Stimulated activated CD4-positive, alpha-beta T cell treated with anti-CD3 and anti-CD28 coated beads, Interleukin-4, amount 100 ng/mL, for 4 hours (primary cell): ENCODE data around the gene SREK1IP1.
"Not testable (repeated sequence)": the region's sequence is repeated elsewhere in the genome, so short reads cannot be mapped to it uniquely, and the experiment has no call there.

Source experiments
- DNase-seq, 2 experiments: peaks; one replicate each; pipeline ENCODE4 v3.0.0-alpha.2; 2020

Gene SREK1IP1

DNA sequence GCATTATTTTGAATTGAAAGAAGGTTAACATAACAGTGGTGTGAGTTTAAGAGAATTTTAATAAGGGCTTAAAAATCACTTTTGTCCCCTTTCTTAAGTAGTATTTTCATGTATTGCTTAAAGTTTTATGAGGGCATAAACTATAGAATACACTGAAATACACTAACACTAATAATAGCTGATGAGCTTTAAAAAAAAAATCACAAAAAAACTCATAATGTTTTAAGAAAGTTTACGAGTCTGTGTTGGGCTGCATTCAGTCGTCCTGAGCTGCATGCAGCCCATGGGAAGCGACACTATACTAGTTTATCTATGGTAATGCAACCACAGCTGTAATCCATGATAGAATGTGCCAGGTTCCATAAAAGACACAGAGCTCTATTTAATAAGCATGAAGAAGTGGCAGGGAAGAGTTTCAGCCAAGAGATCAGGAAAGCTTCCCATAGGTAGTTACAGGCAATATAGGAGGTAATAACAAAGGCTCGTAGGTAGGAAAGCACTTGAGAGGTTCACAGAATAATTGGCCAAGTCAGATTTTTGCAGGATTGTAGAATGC lies 4.5 kb downstream of the SREK1IP1 start:
- DNase-seq: no peak

DNA sequence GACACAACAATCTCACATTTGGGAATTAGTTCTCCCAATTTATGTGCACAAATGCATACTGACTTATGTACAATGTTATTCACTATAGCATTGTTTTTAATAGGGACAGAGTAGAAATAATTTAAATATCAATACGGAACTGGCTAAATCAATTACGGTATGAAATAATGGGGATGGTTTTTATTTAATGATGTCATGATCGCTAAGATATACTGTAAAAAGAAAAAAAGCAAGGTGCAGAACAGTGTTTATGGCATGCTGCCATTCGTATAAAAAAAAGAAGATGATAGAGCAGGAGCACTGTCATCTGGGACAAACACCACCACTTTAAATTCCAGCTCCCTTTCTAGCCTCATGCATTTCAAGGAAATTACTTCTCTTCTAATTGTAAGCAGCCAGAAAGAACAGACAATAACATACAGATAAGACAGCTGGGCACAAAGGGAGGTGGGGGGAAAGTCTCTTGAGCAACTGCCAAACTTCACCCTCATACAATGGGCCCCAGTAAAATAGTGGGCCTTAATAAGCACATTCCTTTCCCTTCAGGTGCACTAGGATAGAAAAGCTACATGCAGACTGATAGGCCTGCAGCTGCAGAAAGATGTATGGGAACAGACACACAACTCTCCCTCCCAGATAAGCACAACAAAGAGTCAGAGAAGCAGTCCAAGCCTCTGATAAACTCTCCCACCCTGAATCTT lies 8.4 kb downstream of the SREK1IP1 start:
- DNase-seq: no peak

DNA sequence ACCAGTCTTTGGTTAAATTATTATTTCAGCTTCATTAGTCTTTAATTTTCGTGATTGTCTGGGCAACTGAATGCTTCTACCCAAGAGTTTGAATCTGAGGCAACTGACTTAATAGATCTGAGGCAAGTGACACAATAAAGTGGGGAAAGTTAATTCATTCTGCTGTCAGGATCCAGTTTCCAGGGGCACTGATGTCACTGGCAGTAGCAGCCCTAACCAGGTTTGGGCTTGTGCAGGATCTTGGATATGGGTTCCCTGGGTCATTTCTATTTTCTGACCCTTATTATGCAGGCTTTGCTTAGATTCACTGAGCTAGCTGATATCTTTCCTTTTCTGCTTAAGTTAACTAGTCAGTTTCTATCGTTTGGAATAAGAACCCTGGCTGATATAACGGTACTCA lies 9.6 kb downstream of the SREK1IP1 start:
- DNase-seq: no peak

DNA sequence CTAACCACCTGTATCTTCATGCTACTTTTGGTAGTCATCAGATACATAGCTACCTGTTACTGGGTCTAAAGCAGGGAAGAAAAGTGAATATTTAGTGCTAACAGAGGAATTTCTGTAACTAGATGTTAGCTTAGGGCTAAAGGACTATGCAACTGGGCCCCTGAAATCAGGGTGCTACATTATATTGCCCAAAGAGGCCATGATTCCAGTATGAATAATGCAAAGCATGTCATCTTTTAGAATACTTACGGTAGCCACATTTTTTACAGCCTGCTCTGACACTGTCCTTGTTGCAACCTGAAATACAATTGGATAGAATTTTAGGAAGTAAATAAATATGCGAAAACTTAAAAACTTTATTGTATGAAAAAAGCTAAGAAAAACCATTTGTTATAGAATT lies 14.4 kb downstream of the SREK1IP1 start:
- DNase-seq: no peak

DNA sequence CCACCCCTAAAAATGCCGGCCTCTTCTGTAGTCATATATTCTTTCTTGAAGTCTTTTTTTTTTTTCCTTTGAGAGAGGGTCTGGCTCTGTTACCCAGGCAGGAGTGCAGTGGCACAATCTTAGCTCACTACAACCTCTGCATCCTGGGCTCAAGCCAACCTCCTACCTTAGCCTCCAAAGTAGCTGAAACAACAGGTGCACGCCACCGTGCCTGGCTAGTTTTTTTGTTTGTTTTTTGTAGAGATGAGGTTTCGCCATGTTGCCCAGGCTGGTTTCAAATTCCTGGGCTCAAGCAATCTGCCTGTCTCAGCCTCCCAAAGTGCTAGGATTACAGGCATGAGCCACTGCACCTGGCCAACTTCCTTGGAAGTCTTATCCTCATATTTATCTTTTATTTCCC lies 19.1 kb downstream of the SREK1IP1 start:
- DNase-seq: no peak

DNA sequence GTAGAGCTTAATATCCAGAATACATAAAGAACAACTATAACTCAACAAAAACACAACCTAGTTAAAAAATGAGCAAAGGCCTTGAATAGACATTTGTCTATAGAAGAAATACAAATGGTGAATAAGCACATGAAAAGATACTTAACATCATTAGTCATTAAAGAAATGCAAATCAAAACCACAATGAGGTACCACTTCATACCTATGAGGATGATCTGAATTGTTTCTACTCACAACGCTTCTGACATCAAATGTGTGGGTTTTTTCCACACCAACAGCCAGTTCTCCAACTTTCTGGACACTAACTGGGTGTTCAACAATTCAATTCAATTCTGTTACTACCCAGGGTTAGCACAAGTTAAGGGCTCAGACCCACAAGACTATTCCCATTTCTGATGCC lies 22.0 kb downstream of the SREK1IP1 start:
- no peak for DNase-seq

DNA sequence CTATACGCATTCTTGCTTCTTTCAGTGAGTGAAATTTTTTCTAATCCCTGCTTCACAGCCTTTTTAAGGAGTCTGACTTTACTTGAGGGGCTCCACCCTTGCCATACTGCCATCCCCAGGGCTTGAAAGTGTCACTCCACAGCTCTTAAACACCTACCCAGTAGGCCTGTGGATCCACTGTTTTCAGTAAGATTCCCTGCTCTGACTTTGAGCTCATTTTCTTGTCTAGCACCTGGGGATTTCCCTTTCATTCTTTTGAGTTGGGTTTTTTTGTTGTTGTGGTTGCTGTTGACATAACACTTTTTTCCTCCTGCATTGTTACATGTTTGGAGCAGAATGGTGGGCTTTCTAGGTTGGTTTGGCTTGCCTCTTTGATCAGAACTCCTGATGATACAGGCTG lies 23.6 kb downstream of the SREK1IP1 start:
- DNase-seq: no peak

DNA sequence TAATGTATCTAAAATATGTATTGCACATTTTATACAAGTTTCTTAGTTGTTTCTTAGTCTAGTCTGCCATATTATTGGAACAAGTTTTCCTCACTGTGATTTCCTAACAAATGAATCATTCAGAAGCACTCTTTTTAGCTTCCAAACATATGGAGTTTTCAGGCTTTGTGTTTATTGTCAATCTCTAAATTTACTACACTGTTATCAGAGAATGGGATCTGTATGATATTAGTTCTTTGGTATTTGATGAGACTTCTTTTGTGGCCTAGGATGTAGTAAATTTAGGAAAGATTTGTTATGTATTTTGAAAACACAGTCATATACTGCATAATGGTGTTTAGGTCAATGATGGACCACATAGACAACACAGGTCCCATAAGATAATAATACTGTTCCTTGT lies 25.7 kb downstream of the SREK1IP1 start:
- DNase-seq: no peak

DNA sequence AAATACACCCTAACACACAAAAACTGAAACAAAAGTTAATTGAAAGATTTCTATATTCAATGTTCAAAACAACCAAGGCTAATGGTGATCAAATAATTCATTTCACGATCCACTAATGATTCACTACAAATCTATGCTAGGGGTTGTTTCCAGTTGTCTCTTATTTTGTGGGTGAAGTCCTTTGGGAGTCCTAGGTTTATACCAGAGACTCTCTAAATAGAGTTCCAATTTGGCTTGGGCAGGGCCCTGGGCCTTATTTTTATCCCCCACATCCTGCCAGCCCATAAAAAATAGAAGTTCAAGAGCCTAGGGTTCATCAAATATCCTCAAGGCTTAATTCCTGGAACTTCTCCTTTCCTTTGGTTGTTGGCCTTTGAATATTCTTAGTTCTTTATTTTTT lies 26.1 kb downstream of the SREK1IP1 start:
- no peak for DNase-seq

DNA sequence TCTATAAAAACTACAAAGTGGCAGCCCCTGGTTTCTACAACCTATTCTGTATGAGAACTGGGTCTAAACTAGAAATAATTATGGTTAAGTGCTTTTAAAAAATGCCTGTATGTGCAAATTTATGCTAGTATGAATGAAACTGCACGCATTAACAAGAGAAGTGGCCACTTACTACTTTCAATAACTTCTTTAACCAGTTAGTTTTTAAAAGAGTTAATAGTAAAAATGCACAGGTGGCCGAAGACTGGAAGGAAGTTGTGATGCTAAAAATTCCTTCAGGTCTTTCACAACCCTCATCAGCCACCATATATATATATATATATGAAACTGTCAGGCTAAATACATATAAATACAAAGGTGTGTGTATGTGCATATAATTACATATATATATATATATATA lies 41.3 kb downstream of the SREK1IP1 start:
- DNase-seq: no peak

DNA sequence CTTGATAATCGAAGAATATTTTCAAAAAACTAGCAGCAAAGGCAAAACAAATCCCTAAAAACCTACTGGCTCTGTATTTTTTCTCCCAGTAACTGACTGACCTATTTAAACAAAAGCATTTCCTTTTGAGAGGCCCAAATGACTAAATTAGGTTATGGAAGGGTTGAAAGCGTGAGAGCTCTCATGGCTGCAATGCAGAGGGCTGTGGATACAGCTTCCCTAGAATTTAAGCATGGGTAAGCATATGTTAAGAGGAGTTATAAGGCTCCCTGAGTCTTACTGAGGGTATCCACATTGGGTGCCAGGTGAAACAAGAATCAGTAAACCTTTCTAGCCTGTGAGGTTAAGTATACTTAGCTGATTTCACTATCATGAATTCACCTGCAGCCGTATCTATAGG lies 45.9 kb downstream of the SREK1IP1 start:
- no peak for DNase-seq

DNA sequence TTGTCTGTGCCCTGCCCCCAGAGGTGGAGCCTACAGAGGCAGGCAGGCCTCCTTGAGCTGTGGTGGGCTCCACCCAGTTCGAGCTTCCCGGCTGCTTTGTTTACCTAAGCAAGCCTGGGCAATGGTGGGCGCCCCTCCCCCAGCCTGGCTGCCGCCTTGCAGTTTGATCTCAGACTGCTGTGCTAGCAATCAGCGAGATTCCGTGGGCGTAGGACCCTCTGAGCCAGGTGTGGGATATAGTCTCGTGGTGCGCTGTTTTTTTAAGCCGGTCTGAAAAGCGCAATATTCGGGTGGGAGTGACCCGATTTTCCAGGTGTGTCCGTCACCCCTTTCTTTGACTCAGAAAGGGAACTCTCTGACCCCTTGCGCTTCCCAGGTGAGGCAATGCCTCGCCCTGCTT lies 54.0 kb downstream of the SREK1IP1 start:
- DNase-seq: not testable (repeated sequence)

DNA sequence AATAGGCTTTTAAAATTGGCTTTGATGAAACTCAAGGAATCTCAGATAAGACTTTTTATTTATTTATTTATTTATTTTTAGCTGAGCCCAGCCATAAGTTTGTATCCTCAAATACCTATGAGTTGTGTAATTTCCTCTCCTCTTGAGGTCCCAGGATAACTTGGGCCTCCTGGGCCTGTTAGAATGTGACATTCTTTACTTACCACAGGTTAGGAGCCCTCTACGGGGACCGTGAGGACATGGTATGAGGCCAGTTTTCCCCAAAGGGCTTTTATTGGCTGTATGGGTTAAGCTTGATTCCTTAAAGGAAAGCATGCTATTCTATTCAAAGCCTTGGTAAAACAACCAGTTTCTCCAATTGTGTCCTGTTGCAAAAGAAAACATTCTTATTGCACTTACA lies 61.3 kb downstream of the SREK1IP1 start:
- DNase-seq: no peak

DNA sequence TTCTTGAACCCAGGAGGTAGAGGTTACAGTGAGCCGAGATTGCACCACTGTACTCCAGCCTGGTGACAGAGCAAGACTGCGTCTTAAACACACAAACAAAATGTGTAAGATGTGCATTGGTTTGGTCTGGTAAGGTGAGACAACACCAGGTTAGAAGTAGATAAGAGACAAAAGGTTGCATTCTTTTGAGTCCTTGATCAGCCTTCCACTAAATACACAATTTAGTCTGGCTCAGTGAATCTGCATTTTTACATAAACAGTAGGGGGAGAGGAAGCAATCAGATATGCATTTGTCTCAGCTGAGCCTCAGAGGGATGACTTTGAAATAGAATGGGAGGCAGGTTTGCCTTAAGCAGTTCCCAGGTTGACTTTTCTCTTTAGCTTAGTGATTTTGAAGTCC lies 62.4 kb downstream of the SREK1IP1 start:
- DNase-seq: not testable (repeated sequence)

DNA sequence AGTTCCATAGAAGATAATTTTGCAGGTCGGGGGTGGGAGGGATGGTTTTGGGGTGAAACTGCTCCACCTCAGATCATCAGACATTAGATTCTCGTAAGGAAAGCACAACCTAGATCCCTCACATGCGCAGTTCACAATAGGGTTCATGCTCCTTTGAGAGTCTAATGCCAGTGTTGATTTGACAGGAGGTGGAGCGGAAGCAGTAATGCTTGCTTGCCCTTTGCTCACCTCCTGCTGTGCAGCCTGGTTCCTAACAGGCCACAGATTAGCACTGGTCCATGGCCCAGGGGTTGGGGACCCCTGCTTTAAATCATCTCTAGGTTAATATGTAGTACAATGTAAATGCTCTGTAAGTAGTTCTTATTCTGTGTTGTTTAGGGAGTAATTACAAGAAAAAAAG lies 67.7 kb downstream of the SREK1IP1 start:
- no peak for DNase-seq

DNA sequence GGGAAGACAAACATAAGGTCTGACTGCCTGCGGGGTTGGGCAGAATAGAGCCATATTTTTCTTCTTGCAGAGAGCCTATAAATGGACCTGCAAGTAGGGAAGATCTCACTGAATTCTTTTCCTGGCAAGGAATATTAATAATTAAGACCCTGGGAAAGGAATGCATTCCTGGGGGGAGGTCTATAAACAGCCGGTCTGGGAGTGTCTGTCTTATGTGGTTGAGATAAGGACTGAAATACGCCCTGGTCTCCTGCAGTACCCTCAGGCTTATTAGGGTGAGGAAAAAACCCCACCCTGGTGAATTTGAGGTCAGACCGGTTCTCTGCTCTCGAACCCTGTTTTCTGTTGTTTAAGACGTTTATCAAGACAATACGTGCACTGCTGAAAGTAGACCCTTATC lies 72.1 kb downstream of the SREK1IP1 start:
- not testable (repeated sequence) for DNase-seq

DNA sequence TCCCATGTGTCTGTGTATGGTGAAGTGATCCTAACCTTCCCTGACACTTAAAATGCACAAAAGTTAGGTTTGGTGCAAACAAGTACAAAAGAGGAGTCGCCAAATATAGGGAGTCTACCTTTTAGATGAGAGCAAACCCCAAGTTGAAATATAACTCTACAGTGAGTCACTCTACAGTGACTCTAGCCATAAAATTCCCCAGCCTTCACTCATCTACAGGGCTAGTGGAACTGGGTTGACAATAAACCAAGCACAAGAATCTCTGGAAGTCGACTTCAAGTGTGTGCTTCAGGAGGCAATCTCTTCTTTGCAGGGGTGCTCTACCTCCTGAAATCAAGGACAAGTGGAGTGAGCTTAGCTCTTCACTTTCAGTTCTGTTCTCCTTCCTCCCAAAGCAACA lies 74.9 kb downstream of the SREK1IP1 start:
- no peak for DNase-seq

DNA sequence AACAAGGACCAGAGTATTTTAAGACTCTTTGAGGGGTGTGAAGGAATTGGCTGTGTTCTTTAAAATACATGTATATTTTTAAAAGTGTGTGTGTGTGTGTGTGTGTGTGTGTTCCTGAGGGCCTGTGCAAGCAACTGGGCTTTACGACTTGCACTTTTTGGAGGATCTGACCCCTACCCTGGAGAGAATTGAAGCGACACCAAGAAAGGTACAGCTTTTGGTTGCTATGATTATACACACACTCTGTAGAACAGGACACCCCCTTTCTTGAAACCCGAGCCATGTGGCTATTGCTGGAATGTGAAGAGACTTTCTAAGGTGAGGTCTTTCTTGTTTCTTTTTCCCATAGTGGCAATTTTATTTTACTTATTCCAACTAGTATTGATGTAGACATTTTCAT lies 77.2 kb downstream of the SREK1IP1 start:
- no peak for DNase-seq

DNA sequence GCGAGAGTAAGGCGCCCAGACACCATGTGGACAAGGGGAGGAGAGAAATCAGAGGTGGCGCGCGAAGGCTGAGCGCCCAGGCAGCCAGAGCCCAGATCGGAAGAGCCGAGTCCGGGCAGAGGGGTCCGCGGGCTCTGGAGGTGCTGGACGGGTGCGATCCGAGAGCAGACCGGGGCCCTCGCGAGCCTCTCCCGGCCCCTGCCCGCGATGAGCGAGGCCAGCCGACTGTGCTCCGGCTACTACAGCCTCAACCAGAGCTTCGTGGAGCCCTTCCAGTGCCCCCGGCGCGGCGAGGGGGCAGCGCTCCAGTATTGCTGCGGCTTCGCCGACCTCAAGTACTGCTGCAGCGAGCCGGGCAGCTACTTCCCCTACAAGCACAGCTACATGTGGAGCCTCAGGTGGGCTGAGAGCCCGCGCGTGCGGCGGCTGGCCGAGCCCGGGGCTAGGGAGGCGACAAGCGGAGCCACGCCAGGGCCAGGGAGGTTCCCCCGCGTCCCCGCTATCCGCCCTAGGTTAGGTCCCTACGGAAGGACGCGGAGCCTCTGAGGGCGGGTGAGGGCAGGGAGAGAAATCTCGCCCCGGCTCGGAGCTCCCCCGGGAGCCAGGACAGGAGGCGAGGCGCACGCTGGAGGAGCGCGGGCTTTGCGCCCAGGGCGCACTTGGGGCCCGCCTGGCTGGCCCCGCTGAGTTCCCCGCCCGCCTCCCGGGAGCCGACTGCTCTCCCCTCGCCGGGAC lies 77.9 kb downstream of the SREK1IP1 start, which contains the start of gene SHISAL2B:
TSS of gene SHISAL2B (plus strand) at position 87 of the 735 bp plus-strand sequence. CDS start at position 208, 121 bp downstream.
- DNase-seq: no peak

DNA sequence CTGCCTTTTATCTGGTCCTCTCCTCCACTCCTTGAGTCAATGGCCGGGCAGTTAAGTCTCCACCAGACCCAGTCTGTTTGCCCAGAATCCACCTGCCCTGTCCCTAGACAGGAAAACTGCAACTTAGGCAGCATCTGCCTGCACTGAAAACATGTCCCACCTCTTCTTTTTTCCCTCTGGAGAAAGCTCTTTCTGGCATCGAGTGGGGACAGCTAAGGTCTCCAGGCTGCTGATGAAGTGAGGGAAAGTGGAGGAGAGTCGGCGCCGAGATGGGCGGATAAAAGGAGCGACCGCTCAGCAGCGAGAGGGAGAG lies 78.4 kb downstream of the SREK1IP1 start:
- no peak for DNase-seq

DNA sequence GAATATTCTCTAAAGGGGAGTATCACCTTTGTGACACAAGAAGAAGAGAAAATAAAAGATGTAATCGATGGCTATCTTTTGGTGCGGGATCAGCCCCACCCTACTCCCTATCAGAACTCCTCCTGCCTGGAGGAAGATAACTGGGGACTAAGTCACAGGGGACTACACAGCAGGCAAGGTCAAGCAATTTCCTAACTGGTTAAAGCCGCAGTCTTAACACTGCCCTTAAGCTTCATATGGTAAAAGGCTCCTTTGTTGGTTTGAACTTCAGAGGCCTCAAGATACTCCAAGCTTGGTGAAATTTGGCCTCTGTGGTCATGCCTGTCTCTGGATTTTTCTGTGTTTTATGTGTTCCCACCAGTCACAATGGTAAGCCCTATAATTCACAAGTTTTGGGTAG lies 79.5 kb downstream of the SREK1IP1 start:
- DNase-seq: no peak

DNA sequence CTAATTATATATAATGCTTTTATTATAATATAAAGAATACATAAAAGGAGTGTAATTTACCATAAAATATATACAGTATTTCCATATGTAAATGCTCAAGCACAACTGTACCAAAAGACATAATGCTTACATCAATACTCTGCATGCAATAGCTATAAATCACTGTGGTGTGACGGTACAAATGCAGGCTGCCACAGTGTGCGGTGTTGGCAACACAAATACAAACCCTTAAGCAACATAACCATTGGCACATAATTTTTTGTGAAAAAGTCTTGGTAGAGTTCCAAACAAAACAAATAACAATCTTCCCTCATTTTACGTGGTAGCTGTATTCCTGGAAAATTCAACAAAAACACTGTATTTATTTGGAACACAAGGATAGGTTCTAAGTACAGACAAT lies 80.1 kb downstream of the SREK1IP1 start:
- DNase-seq: no peak

DNA sequence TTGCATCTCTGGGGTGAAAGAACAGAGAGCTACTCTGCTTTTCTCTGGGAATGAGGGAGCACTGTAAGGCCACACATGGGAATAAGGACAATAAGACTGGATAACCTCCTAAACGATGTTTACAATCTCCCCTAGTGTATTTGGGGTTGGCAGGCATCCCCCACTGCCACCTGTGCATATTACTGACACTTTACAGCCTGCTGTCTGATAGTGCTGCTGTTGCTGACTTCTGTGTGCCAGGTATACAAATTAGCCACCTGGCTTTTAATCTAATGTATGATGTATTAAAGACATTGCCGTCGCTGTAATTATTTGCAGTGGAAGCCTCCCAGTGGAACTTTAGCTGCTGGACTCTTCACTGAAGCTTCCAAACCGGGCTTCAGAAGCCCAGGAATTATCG lies 82.6 kb downstream of the SREK1IP1 start:
- DNase-seq: no peak

DNA sequence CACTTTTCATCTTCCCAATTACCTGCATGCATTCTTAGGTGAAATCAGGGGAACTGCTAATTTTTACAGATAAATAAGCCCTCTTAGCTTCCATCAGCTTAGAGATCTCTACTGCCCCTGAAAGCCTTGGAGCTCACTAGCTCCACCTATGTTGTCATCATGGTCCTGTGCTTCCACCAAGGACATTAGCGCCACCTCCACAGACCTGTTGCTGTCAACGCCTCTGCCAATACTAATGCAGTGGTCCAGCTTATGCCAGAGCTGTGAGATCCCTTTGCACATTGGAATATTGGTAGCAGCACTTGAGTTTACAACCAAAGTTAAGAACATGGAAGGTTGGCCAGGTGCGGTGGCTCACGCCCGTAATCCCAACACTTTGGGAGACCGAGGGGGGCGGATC lies 85.9 kb downstream of the SREK1IP1 start:
- DNase-seq: no peak

DNA sequence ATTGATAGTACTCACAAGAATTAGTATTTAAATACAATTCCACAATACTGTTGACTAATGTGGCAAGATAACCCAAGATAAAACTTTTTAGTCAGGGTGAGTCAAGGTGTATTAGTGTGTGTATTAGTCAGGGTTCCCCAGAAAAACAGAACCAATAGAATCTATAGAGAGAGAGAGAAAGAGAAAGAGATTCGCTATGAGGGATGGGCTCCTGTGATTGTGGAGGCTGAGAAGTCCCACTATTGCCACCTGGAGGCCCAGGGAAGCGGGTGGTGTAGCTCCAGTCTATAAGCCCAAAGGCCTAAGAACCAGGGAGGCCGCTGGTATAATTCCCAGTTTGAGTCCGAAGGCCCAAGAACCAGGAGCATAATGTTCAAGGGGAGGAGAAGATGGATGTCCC lies 88.2 kb downstream of the SREK1IP1 start:
- no peak for DNase-seq
